Measurements from ENCODE around the gene PDE8B. TPM values are rescaled to one million over a fixed set of nuclear protein-coding genes. Genes with fewer than 3 reads are reported as not detected.

Gene PDE8B
- total RNA-seq, 1 donor from 2014 or later, result not detected

GRCh38 chr5:77333451-77334123, 123.1 kb downstream of the PDE8B start:
- ChIA-PET POLR2A (no interaction called here), CTCF (no interaction called here)
- DNase-seq, result no peak
- H3K36me3 Mint-ChIP-seq (ENCODE audit: low read depth), result no peaks in the 10 kb centered on the region
- ATAC-seq (ENCODE audit: low read depth), result no peak
- intact Hi-C loops (cut with micrococcal nuclease), result no loop called here
- no peak for TF ChIP-seq CTCF (IDR thresholded peaks at IDR 0.05)
- H3K4me3 Mint-ChIP-seq, result no peak overlapping the region
- H3K9me3 Mint-ChIP-seq, result no peaks in the 10 kb centered on the region
- H3K27me3 Mint-ChIP-seq, result peaks cover 3% of the 10 kb centered on the region
- no peak overlapping the region for H3K27ac Mint-ChIP-seq
- H3K4me1 Mint-ChIP-seq, result no peaks in the 10 kb centered on the region

- no peaks in the 10 kb centered on the region for H3K4me1 Mint-ChIP-seq
- ATAC-seq (ENCODE audit: low read depth), result no peak
These were observed 126.8 kb downstream of the PDE8B start for GRCh38 chr5:77337246-77337645.

GRCh38 chr5:77337686-77338085, 127.2 kb downstream of the PDE8B start:
- DNase-seq (no peak), ATAC-seq (ENCODE audit: low read depth) (no peak)
- intact Hi-C loops (cut with micrococcal nuclease), result no loop called here
- Mint-ChIP-seq H3K9me3 (no peaks in the 10 kb centered on the region), H3K4me3 (no peak overlapping the region), H3K4me1 (no peaks in the 10 kb centered on the region), H3K27ac (no peak overlapping the region), H3K36me3 (ENCODE audit: low read depth) (no peaks in the 10 kb centered on the region), H3K27me3 (no peaks in the 10 kb centered on the region)
- no peak for TF ChIP-seq CTCF (IDR thresholded peaks at IDR 0.05)
- CTCF ChIA-PET, result no interaction called here
- POLR2A ChIA-PET, result no interaction called here

More at GRCh38 chr5:77337246-77337645, 126.8 kb downstream of the PDE8B start:
- ChIA-PET POLR2A (no interaction called here), CTCF (no interaction called here)
- TF ChIP-seq CTCF (IDR thresholded peaks at IDR 0.05), result no peak
- Mint-ChIP-seq H3K36me3 (ENCODE audit: low read depth) (no peaks in the 10 kb centered on the region), H3K27me3 (no peaks in the 10 kb centered on the region), H3K9me3 (no peaks in the 10 kb centered on the region), H3K4me3 (no peak overlapping the region), H3K27ac (no peak overlapping the region)
- intact Hi-C loops (cut with micrococcal nuclease), result no loop called here
- DNase-seq, result no peak

- ATAC-seq (ENCODE audit: low read depth) (no peak), DNase-seq (no peak)
- no peaks in the 10 kb centered on the region for H3K4me1 Mint-ChIP-seq
- no peak overlapping the region for H3K4me3 Mint-ChIP-seq
- CTCF ChIA-PET, result no interaction called here
- intact Hi-C loops (cut with micrococcal nuclease), result no loop called here
- no peak overlapping the region for H3K27ac Mint-ChIP-seq
- H3K9me3 Mint-ChIP-seq, result no peaks in the 10 kb centered on the region
- POLR2A ChIA-PET, result no interaction called here
- H3K36me3 Mint-ChIP-seq (ENCODE audit: low read depth), result no peaks in the 10 kb centered on the region
- H3K27me3 Mint-ChIP-seq, result no peaks in the 10 kb centered on the region
- TF ChIP-seq CTCF (IDR thresholded peaks at IDR 0.05), result no peak
These were observed 128.9 kb downstream of the PDE8B start for GRCh38 chr5:77339337-77339890.

- Mint-ChIP-seq H3K27ac (no peak overlapping the region), H3K27me3 (no peaks in the 10 kb centered on the region), H3K4me3 (no peak overlapping the region), H3K4me1 (no peaks in the 10 kb centered on the region), H3K36me3 (ENCODE audit: low read depth) (no peaks in the 10 kb centered on the region), H3K9me3 (no peaks in the 10 kb centered on the region)
- no peak for DNase-seq
- intact Hi-C loops (cut with micrococcal nuclease), result no loop called here
- TF ChIP-seq CTCF (IDR thresholded peaks at IDR 0.05), result no peak
- CTCF ChIA-PET, result no interaction called here
- POLR2A ChIA-PET, result no interaction called here
- ATAC-seq (ENCODE audit: low read depth), result no peak
These were observed 132.7 kb downstream of the PDE8B start for GRCh38 chr5:77343165-77343564.

All from activated B cell treated with CpG ODN at 0.5 μM for 24 hours (primary cell).